Osteoblast (primary cell): ENCODE results near the gene MCRIP2. TPM values are rescaled to one million over a fixed set of nuclear protein-coding genes. Genes with fewer than 3 reads are reported as not detected.

Experiments used
- DNase-seq: peaks from one replicate; pipeline ENCODE4 v3.0.0; 2011; ENCODE audit warnings: low spot score, mixed read lengths; ENCODE audit not compliant: insufficient read length; ENCODE audit errors: missing footprints
- H2AFZ ChIP-seq: 2 replicates; pipeline ENCODE4 v1.6.0; 2011; ENCODE audit warnings: mild to moderate bottlenecking, low read length
- H3K27ac ChIP-seq: 2 replicates; pipeline ENCODE4 v1.5.1; 2011; ENCODE audit warnings: mild to moderate bottlenecking, low read depth, low read length, moderate library complexity
- H3K27me3 ChIP-seq: 2 replicates; pipeline ENCODE4 v1.6.0; 2012; ENCODE audit warnings: mild to moderate bottlenecking, control low read depth, inconsistent platforms, low read length, moderate library complexity; ENCODE audit not compliant: insufficient read depth
- H3K36me3 ChIP-seq: 2 replicates; pipeline ENCODE4 v1.5.1; 2011; ENCODE audit warnings: mild to moderate bottlenecking, low read length, control low read depth, moderate library complexity; ENCODE audit not compliant: insufficient read depth
- H3K4me1 ChIP-seq: 2 replicates; pipeline ENCODE4 v1.5.1; 2011; ENCODE audit warnings: mild to moderate bottlenecking, low read length, control low read depth, moderate library complexity; ENCODE audit not compliant: insufficient read depth
- H3K4me2 ChIP-seq: 2 replicates; pipeline ENCODE4 v1.6.0; 2011; ENCODE audit warnings: mild to moderate bottlenecking, low read length; ENCODE audit not compliant: insufficient read depth
- H3K4me3 ChIP-seq: fragments of 200-600 bp; sonication (generic); 3 replicates; pipeline ENCODE4 v1.5.1; 2012; ENCODE audit warnings: mild to moderate bottlenecking, low read length, inconsistent platforms; ENCODE audit not compliant: insufficient read depth
- H3K79me2 ChIP-seq: 2 replicates; pipeline ENCODE4 v1.6.0; 2012; ENCODE audit warnings: mild to moderate bottlenecking, low read length, control low read depth, inconsistent platforms; ENCODE audit not compliant: insufficient read depth
- H3K9me3 ChIP-seq: 2 replicates; pipeline ENCODE4 v1.5.1; 2011; ENCODE audit warnings: low read depth, low read length, control low read depth
- H4K20me1 ChIP-seq: 2 replicates; pipeline ENCODE4 v1.6.0; 2012; ENCODE audit warnings: mild to moderate bottlenecking, low read length, control low read depth; ENCODE audit not compliant: insufficient read depth
- total RNA-seq: library from RNA; depleted of rRNA; stranded (reverse); fragments of >200 nt; gene quantifications from 2 replicates; pipeline ENCODE4 v1.2.3, GENCODE V29; 2012
- TF ChIP-seq, protein P1 (sequence below): IDR thresholded peaks from 2 replicates; pipeline ENCODE4 v1.5.1; 2011; ENCODE audit warnings: mild to moderate bottlenecking, low read depth, low read length, moderate library complexity; ENCODE audit errors: extremely low read depth

Gene MCRIP2
- total RNA-seq, 1 donor: 20.3 TPM

DNA sequence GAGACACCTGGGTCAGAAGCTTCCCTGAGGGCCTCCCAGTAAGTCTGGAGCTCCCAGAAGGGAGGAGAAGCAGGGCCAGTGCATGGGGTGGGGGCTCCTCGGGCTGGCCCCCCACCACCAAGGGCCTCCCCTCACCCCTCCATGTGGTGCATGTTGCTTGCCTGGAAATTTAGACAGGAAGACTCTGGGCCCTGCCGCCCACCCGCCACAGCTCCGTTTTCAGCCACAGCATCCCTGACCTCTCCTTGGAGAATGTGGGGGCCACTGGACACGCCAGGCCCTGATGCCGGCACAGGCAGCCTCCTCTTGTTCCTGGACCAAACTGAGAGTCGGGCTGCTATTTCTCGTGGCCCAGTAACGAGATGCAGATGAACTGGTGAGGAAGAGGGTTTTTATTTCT lies 2.8 kb upstream of the MCRIP2 start:
- Histone ChIP-seq H3K4me3 (no peak overlapping the region), H3K4me1 (peaks cover 10% of the 10 kb centered on the region), H3K27me3 (no peaks in the 10 kb centered on the region), H3K36me3 (no peaks in the 10 kb centered on the region), H3K79me2 (peaks cover 23% of the 10 kb centered on the region), H3K4me2 (no peak overlapping the region), H4K20me1 (peaks cover 8% of the 10 kb centered on the region), H3K9me3 (no peaks in the 10 kb centered on the region), H3K27ac (no peak overlapping the region), H2AFZ (no peak overlapping the region)
- TF ChIP-seq, protein P1, sequence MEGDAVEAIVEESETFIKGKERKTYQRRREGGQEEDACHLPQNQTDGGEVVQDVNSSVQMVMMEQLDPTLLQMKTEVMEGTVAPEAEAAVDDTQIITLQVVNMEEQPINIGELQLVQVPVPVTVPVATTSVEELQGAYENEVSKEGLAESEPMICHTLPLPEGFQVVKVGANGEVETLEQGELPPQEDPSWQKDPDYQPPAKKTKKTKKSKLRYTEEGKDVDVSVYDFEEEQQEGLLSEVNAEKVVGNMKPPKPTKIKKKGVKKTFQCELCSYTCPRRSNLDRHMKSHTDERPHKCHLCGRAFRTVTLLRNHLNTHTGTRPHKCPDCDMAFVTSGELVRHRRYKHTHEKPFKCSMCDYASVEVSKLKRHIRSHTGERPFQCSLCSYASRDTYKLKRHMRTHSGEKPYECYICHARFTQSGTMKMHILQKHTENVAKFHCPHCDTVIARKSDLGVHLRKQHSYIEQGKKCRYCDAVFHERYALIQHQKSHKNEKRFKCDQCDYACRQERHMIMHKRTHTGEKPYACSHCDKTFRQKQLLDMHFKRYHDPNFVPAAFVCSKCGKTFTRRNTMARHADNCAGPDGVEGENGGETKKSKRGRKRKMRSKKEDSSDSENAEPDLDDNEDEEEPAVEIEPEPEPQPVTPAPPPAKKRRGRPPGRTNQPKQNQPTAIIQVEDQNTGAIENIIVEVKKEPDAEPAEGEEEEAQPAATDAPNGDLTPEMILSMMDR: no peak
- DNase-seq: no peak

DNA sequence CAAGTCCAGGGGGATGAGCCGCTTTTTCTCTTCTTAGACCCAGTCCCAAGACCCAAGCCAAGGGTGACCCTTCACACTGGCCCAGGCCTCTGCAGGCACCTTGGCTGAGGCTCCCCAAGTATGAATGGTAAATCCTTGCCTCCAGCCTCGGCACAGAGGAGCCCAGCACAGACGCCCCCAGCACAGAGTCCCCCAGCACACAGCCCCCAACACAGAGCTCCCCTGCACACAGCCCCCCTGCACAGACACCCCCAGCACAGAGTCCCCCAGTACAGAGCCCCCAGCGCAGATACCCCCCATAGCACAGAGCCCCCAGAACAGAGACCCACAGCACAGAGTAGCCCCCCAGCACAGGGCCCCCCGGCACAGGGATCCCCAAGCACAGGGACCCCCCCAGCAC lies 1.0 kb upstream of the MCRIP2 start:
- Histone ChIP-seq H3K27ac (no peak overlapping the region), H3K79me2 (peaks cover 17% of the 10 kb centered on the region), H3K4me2 (peak overlapping the region; percentile 86), H4K20me1 (peaks cover 3% of the 10 kb centered on the region), H3K9me3 (no peaks in the 10 kb centered on the region), H3K36me3 (no peaks in the 10 kb centered on the region), H2AFZ (no peak overlapping the region), H3K27me3 (no peaks in the 10 kb centered on the region), H3K4me3 (peak overlapping the region; percentile 83), H3K4me1 (peaks cover 4% of the 10 kb centered on the region)
- DNase-seq: no peak
- TF ChIP-seq, protein P1: no peak

DNA sequence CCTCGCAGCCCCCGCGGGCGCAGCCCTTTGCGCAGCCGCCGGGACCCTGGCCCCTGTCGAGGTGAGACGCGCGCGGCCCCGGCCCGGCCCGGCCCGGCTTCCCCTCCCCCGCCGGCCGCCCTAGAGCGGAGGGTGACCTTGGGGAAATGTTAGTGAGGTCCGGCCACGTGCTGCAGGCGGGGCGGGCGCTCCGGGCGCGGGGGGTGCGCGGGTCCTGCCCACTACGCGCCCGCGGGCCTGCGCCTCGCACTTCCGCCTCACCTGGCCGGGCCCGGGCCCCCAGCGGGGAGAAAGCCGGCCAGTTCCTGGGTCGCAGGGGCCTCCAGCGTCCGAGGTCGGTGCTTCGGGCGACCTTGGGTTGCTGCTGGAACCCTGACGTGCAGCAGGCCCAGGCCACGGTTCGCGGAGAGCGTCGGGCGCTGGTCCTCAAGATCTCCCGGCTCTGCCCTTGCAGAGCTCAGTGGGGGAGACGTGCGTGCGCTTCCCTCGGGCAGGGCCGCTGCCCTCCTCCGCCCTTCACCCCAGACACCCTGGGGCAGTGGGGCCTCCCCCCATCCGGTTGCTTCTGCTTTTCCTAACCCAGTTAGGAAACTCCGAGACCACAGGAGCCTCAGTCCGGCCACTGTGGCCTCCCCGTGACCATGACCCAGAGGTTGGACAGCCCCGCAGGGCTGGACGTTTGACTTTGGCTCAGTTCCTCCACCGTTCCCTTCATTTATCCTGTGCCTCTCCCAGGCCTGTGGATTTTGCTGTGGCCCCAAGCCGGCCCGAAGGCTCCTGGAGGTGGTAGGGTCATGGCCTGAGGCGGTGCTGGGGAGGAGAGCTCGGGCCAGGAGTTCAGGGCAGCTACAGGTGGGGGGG lies 791 bp downstream of the MCRIP2 start:
- TF ChIP-seq, protein P1: no peak
- peak overlapping the region; percentile 83 for H3K4me3 ChIP-seq
- no peak overlapping the region for H3K27ac ChIP-seq
- peak overlapping the region; percentile 15 for H2AFZ ChIP-seq
- H4K20me1 ChIP-seq: peaks cover 5% of the 10 kb centered on the region
- peaks cover 24% of the 10 kb centered on the region for H3K79me2 ChIP-seq
- H3K4me2 ChIP-seq: peak overlapping the region; percentile 86
- no peaks in the 10 kb centered on the region for H3K27me3 ChIP-seq
- H3K9me3 ChIP-seq: no peaks in the 10 kb centered on the region
- DNase-seq: peak; percentile 96
- no peaks in the 10 kb centered on the region for H3K36me3 ChIP-seq
- H3K4me1 ChIP-seq: peaks cover 10% of the 10 kb centered on the region

DNA sequence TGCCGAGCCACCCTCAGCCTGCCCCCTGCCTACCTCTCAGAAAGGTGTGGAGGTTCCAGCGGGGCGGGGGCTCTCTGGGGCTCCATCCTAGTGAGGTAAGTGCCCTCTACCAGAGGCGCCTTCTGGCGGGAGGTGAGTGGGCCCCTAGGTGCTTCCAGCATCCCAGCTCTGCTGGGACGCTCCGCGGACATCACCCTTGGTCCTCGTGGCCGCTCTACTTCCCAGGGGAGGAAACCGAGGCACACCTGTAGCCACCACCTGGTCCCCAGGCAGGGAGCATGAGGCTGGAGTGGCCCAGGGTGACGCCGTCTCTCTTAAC lies 1.4 kb downstream of the MCRIP2 start:
- no peaks in the 10 kb centered on the region for H3K9me3 ChIP-seq
- DNase-seq: no peak
- H3K36me3 ChIP-seq: no peaks in the 10 kb centered on the region
- peak overlapping the region; percentile 83 for H3K4me3 ChIP-seq
- TF ChIP-seq, protein P1: no peak
- H3K4me1 ChIP-seq: peaks cover 14% of the 10 kb centered on the region
- H3K27me3 ChIP-seq: no peaks in the 10 kb centered on the region
- no peak overlapping the region for H3K27ac ChIP-seq
- H2AFZ ChIP-seq: no peak overlapping the region
- peaks cover 7% of the 10 kb centered on the region for H4K20me1 ChIP-seq
- peaks cover 30% of the 10 kb centered on the region for H3K79me2 ChIP-seq
- H3K4me2 ChIP-seq: peak overlapping the region; percentile 86
